ENCODE measurements around the gene DIS3L2.

DIS3L2 gene

GRCh38 chr2:232204457-232204931 is 243.0 kb downstream of the DIS3L2 start:
- DNase-seq = no peak

- no peak for DNase-seq
Measured at GRCh38 chr2:232207174-232207573, 245.7 kb downstream of the DIS3L2 start.

GRCh38 chr2:232210306-232210705 is 248.8 kb downstream of the DIS3L2 start:
- no peak for DNase-seq

- DNase-seq = no peak
Measured at GRCh38 chr2:232211743-232212686, 250.5 kb downstream of the DIS3L2 start.

GRCh38 chr2:232213176-232213575 is 251.7 kb downstream of the DIS3L2 start:
- no peak for DNase-seq

GRCh38 chr2:232214053-232214452 is 252.5 kb downstream of the DIS3L2 start:
- no peak for DNase-seq

GRCh38 chr2:232216028-232216427 is 254.5 kb downstream of the DIS3L2 start:
- DNase-seq = no peak

GRCh38 chr2:232218778-232219495 is 257.4 kb downstream of the DIS3L2 start:
- DNase-seq = no peak

GRCh38 chr2:232219496-232219870 is 258.0 kb downstream of the DIS3L2 start:
- DNase-seq = no peak

- DNase-seq = no peak
Measured at GRCh38 chr2:232219932-232220331, 258.4 kb downstream of the DIS3L2 start.

GRCh38 chr2:232225429-232225828 is 263.9 kb downstream of the DIS3L2 start:
- DNase-seq = no peak

GRCh38 chr2:232225895-232226294 is 264.4 kb downstream of the DIS3L2 start:
- no peak for DNase-seq

GRCh38 chr2:232228332-232228731 is 266.8 kb downstream of the DIS3L2 start:
- no peak for DNase-seq

- DNase-seq = no peak
Measured at GRCh38 chr2:232228971-232229894, 267.7 kb downstream of the DIS3L2 start.

GRCh38 chr2:232229911-232230310 is 268.4 kb downstream of the DIS3L2 start:
- no peak for DNase-seq

- DNase-seq = no peak
Measured at GRCh38 chr2:232230560-232230959, 269.0 kb downstream of the DIS3L2 start.

GRCh38 chr2:232231554-232231953 is 270.0 kb downstream of the DIS3L2 start:
- no peak for DNase-seq

GRCh38 chr2:232232915-232233314 is 271.4 kb downstream of the DIS3L2 start:
- DNase-seq = no peak

- DNase-seq = no peak
Measured at GRCh38 chr2:232234922-232235615, 273.6 kb downstream of the DIS3L2 start.

GRCh38 chr2:232235716-232236115 is 274.2 kb downstream of the DIS3L2 start:
- DNase-seq = no peak

GRCh38 chr2:232236200-232236599 is 274.7 kb downstream of the DIS3L2 start:
- no peak for DNase-seq

GRCh38 chr2:232237464-232237863 is 276.0 kb downstream of the DIS3L2 start:
- DNase-seq = no peak

All from activated CD4-positive, CD25-positive, alpha-beta regulatory T cell (primary cell).